ENCODE data around the gene RPL36.
A peak's percentile ranks its signal among the peaks of the same experiment; 100 is the strongest.

DNA sequence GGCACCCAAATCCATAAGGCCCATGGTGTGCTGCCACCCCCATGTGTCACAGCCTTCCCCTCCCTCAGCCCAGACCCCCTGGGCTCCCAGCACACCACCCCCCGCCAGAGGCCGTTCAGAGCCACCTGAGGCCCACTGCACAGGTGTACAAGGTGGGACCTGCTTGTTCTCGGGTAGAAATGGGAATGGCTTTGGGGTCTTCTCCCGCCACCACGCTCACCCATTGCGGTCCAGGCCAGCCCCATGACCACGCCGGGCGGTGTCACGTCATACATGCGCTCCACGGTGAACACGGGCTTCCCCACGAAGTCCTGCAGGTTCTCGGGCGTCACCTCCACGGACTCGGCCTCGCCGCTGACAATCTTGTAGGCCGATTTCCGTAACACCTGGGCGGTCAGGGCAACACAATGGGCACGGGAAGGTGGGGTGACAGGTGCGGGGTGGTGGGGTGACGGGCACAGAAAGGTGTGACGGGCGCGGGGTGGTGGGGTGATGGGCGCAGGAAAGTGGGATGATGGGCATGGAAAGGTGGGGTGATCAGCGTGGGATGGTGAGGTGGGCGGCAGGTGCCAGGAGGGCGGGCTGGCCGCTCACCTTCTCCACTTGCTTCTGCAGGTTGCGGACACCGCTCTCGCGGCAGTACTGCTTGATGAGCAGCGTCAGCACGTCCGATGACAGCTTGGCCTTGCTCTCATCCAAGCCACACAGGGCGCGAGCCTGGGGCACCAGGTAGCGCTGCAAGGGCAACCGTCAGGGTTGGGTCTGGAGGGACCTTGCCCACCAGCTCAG is 4.3 kb downstream of the RPL36 start:
- TF ChIP-seq, protein P1, sequence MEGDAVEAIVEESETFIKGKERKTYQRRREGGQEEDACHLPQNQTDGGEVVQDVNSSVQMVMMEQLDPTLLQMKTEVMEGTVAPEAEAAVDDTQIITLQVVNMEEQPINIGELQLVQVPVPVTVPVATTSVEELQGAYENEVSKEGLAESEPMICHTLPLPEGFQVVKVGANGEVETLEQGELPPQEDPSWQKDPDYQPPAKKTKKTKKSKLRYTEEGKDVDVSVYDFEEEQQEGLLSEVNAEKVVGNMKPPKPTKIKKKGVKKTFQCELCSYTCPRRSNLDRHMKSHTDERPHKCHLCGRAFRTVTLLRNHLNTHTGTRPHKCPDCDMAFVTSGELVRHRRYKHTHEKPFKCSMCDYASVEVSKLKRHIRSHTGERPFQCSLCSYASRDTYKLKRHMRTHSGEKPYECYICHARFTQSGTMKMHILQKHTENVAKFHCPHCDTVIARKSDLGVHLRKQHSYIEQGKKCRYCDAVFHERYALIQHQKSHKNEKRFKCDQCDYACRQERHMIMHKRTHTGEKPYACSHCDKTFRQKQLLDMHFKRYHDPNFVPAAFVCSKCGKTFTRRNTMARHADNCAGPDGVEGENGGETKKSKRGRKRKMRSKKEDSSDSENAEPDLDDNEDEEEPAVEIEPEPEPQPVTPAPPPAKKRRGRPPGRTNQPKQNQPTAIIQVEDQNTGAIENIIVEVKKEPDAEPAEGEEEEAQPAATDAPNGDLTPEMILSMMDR (conservative IDR thresholded peaks at IDR 0.05; ENCODE audit: low read depth in 2 of 2), result no peak
- TF ChIP-seq EZH2phosphoT487 (IDR thresholded peaks at IDR 0.05; ENCODE audit: unreplicated experiment) (no peak), EZH2 (IDR thresholded peaks at IDR 0.05; ENCODE audit: low read depth, unreplicated experiment) (no peak), POLR2AphosphoS5 (IDR thresholded peaks at IDR 0.05; ENCODE audit: low read depth) (peak; percentile 18; the same call in 1 of the 2 replicates), JUNB (IDR thresholded peaks at IDR 0.05; ENCODE audit: unreplicated experiment) (no peak)
- TF ChIP-seq, protein P2, sequence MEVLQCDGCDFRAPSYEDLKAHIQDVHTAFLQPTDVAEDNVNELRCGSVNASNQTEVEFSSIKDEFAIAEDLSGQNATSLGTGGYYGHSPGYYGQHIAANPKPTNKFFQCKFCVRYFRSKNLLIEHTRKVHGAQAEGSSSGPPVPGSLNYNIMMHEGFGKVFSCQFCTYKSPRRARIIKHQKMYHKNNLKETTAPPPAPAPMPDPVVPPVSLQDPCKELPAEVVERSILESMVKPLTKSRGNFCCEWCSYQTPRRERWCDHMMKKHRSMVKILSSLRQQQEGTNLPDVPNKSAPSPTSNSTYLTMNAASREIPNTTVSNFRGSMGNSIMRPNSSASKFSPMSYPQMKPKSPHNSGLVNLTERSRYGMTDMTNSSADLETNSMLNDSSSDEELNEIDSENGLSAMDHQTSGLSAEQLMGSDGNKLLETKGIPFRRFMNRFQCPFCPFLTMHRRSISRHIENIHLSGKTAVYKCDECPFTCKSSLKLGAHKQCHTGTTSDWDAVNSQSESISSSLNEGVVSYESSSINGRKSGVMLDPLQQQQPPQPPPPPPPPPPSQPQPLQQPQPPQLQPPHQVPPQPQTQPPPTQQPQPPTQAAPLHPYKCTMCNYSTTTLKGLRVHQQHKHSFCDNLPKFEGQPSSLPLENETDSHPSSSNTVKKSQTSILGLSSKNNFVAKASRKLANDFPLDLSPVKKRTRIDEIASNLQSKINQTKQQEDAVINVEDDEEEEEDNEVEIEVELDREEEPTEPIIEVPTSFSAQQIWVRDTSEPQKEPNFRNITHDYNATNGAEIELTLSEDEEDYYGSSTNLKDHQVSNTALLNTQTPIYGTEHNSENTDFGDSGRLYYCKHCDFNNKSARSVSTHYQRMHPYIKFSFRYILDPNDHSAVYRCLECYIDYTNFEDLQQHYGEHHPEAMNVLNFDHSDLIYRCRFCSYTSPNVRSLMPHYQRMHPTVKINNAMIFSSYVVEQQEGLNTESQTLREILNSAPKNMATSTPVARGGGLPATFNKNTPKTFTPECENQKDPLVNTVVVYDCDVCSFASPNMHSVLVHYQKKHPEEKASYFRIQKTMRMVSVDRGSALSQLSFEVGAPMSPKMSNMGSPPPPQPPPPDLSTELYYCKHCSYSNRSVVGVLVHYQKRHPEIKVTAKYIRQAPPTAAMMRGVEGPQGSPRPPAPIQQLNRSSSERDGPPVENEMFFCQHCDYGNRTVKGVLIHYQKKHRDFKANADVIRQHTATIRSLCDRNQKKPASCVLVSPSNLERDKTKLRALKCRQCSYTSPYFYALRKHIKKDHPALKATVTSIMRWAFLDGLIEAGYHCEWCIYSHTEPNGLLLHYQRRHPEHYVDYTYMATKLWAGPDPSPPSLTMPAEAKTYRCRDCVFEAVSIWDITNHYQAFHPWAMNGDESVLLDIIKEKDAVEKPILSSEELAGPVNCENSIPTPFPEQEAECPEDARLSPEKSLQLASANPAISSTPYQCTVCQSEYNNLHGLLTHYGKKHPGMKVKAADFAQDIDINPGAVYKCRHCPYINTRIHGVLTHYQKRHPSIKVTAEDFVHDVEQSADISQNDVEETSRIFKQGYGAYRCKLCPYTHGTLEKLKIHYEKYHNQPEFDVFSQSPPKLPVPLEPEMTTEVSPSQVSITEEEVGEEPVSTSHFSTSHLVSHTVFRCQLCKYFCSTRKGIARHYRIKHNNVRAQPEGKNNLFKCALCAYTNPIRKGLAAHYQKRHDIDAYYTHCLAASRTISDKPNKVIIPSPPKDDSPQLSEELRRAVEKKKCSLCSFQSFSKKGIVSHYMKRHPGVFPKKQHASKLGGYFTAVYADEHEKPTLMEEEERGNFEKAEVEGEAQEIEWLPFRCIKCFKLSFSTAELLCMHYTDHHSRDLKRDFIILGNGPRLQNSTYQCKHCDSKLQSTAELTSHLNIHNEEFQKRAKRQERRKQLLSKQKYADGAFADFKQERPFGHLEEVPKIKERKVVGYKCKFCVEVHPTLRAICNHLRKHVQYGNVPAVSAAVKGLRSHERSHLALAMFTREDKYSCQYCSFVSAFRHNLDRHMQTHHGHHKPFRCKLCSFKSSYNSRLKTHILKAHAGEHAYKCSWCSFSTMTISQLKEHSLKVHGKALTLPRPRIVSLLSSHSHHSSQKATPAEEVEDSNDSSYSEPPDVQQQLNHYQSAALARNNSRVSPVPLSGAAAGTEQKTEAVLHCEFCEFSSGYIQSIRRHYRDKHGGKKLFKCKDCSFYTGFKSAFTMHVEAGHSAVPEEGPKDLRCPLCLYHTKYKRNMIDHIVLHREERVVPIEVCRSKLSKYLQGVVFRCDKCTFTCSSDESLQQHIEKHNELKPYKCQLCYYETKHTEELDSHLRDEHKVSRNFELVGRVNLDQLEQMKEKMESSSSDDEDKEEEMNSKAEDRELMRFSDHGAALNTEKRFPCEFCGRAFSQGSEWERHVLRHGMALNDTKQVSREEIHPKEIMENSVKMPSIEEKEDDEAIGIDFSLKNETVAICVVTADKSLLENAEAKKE (CRISPR knock-in tag; IDR thresholded peaks at IDR 0.05), result no peak
